ENCODE data around the gene FBXO42.
A peak's percentile ranks its signal among the peaks of the same experiment; 100 is the strongest.

FBXO42 gene

DNA sequence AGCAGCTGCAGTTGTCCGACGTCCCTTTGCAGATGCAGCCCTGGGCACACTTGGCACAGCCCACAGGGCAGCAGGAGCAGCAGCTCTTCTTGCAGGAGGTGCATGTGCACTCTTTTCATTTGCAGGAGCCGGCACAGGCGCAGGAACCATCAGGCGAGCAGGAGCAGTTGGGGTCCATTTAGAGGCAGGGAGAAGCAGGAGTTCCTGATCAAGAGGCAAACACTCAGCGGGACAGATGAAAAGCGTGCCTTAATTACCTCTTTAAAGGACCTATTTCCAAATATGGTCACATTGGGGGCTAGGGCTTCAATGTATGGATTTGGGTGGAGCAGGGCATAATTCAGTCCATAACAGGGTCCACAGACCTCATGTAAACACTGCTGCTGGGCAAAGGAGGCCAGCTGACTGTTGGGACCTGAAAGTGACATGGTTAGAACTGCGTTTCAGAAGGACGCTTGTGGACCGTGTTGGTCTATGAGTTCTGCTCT lies 111.0 kb downstream of the FBXO42 start:
- no peak overlapping the region for H3K4me3 ChIP-seq (ENCODE audit: low read depth, low read length)
- TF ChIP-seq, protein P1, sequence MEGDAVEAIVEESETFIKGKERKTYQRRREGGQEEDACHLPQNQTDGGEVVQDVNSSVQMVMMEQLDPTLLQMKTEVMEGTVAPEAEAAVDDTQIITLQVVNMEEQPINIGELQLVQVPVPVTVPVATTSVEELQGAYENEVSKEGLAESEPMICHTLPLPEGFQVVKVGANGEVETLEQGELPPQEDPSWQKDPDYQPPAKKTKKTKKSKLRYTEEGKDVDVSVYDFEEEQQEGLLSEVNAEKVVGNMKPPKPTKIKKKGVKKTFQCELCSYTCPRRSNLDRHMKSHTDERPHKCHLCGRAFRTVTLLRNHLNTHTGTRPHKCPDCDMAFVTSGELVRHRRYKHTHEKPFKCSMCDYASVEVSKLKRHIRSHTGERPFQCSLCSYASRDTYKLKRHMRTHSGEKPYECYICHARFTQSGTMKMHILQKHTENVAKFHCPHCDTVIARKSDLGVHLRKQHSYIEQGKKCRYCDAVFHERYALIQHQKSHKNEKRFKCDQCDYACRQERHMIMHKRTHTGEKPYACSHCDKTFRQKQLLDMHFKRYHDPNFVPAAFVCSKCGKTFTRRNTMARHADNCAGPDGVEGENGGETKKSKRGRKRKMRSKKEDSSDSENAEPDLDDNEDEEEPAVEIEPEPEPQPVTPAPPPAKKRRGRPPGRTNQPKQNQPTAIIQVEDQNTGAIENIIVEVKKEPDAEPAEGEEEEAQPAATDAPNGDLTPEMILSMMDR (conservative IDR thresholded peaks at IDR 0.05; ENCODE audit: low read depth, low read length) = no peak
- DNase-seq (ENCODE audit: low read depth) = no peak

- no peak overlapping the region for H3K4me3 ChIP-seq (ENCODE audit: low read depth, low read length)
- TF ChIP-seq, protein P1 (conservative IDR thresholded peaks at IDR 0.05; ENCODE audit: low read depth, low read length) = no peak
- DNase-seq (ENCODE audit: low read depth) = no peak
Observed at GRCh38 chr1:16239972-16240491, 112.2 kb downstream of the FBXO42 start.

DNA sequence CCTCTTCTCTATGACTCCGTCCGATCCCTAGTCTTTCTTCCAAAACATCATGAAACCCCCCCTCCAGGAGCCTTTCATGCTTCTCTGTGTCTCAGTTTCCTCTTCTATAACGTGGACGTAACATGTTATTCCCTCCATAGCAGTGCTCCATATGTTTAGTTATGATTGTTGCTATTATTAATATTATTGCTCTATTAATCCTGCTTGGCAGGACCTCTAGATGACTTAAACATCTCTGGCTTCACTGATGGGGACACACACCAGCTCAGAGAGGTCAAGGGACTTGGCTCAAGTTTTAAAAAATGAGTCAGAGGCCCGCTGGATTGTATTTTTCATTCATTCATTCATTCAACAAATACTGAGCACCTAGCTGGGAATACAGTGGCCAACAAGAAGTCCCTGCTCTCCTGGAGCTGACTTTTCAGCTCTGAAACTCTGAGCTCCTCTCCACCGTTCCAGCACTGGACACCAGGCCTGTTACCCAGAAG lies 114.9 kb downstream of the FBXO42 start:
- no peak for DNase-seq (ENCODE audit: low read depth)
- peak overlapping the region; percentile 73 for H3K4me3 ChIP-seq (ENCODE audit: low read depth, low read length)
- TF ChIP-seq, protein P1 (conservative IDR thresholded peaks at IDR 0.05; ENCODE audit: low read depth, low read length) = no peak

DNA sequence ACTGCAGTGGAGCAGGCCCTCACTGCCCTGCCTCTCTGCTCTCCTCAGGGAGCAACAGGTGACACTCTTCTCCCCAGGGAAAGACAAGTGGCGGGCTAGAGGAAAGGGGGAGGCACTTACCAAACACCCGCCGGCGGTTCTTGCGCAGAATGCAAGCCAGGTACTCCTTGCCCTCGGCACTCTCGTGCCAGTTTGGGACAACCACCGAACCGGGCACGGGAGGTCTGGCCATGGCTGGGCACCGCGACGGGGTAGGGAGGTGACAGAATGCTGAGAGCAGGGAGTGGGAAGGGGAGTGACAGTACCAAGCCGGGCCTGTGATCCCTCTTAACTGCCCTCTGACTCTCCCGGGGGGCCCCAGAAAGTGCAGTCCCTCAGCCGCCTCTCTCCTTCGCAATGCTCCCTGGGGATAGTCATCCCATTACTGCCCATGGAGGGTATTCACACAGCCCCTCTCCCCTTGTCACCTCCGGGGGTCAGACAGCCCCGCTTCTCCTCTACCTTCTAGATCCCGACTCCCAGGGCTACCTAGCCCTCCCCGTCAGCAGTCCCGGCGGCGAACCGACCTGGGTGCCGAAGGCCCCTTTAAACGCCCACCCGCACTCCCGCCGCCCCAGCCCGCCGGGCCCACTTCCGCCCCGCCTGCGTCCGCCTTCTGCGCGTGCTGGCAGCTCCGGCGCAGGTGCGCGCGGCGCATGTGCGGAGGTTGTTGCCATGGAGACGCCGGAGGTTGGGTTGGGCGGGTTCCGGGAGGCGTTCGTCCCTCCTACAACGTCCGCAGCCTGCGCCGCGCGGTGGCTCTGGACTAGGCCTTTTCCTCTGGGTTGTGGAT lies 115.6 kb downstream of the FBXO42 start, which contains the start of gene CPLANE2:
Gene CPLANE2, minus strand, starts transcription at position 673 of the 832 bp plus-strand sequence. Its CDS starts 441 bp downstream, at position 232.
- peak; percentile 94 for DNase-seq (ENCODE audit: low read depth)
- TF ChIP-seq, protein P1 (conservative IDR thresholded peaks at IDR 0.05; ENCODE audit: low read depth, low read length) = no peak
- peak within 1 kb of the TSS; percentile 73 for H3K4me3 ChIP-seq (ENCODE audit: low read depth, low read length)

DNA sequence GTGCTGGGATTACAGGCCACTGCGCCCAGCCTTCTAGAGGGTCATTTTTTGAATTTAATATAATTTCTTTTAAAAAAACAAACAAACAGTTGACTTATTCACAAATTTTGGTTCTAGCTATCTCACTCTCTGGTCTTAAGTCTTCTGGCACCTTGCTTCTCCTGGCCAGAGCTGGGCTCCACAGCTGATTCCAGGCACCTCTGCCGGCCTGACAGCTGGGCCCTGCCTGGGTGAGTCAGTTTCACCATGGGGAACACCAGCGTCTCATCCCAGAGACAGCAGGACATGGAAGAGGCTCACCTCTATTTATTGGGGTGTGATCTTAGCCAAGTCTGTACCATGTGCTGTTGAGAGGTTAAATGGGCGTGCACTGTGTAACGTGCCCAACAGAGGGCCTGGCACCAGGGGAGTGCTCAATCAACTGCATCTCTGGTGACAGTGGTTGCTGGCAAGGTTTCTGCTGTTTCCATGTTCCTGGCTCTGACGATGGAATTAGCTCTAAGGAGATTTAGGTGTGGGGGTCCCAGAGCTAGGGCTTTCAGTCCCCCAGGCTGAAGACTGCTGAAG lies 116.3 kb downstream of the FBXO42 start:
- peak overlapping the region; percentile 73 for H3K4me3 ChIP-seq (ENCODE audit: low read depth, low read length)
- no peak for DNase-seq (ENCODE audit: low read depth)
- TF ChIP-seq, protein P1 (conservative IDR thresholded peaks at IDR 0.05; ENCODE audit: low read depth, low read length) = peak; percentile 15

DNA sequence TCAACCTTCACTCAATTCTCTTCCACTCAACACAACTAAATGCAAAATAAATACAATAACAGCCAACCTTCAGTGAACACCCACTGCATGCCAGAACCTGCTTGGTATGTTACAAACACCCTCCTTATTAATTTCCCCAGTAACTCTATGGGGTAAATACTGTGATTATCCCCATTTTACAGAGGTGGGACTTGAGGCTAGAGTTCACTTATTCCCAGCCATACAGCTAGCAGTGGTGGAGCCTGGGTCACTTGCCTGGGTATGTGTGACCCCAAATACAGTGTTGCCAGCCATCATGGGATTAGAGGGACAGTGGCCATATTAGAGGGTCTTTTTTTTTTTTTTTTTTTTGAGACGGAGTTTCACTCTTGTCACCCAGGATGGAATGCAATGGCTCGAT lies 116.9 kb downstream of the FBXO42 start:
- no peak for DNase-seq (ENCODE audit: low read depth)
- TF ChIP-seq, protein P1 (conservative IDR thresholded peaks at IDR 0.05; ENCODE audit: low read depth, low read length) = no peak
- H3K4me3 ChIP-seq (ENCODE audit: low read depth, low read length) = no peak overlapping the region
